HuH-7 (cell line): ENCODE data around the gene EWSR1.
"Not testable (repeated sequence)": the region's sequence is repeated elsewhere in the genome, so short reads cannot be mapped to it uniquely, and the experiment has no call there.

Experiments
- DNase-seq: peaks from one replicate; pipeline ENCODE4 v3.0.0; 2011; ENCODE audit warnings: low spot score

The EWSR1 gene

GRCh38 chr22:29337631-29338284, 69.7 kb downstream of the EWSR1 start:
- DNase-seq: no peak

- DNase-seq: no peak
These were observed 70.3 kb downstream of the EWSR1 start for GRCh38 chr22:29338398-29338797.

DNA sequence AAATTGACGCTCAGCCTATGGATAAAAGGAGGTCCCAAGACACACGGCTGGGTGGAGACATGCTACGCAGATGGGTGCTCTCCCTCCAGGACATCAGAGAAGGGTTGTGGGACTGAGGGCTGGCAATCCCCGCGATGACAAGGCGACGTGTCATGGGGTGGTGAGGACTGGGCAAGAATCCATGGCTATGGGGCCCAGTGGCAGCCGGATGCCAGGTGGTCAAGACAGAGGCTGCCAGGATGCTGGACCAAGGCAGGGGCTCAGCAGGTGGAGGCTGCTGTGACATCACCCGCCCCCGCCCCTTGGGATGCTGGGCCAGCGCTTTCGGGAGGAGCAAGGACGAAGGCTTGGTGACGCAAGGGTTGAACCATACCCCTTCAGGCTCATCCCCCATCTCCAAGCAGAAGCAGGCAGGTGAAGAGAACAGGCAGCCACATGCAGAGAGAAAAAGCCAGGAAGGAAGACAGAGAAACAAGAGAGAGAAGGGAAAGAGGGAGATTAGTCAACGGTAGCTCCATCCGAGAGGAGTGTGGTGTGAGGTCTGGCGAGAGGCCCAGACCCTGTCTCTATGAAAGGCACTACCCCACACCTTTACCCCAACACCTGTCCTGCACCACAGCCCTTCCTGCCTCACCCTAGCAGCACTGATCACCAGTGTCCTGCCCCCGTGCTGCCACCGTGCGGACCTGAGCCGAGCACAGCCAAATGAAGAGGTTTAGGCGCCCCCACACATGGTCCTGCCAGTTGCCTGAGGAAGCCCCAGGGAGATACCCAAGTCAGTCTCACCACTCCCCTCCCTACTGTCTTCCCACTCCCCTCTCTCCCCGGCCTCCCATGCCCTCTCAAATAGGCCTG, 71.5 kb downstream of the EWSR1 start:
- DNase-seq: no peak

DNA sequence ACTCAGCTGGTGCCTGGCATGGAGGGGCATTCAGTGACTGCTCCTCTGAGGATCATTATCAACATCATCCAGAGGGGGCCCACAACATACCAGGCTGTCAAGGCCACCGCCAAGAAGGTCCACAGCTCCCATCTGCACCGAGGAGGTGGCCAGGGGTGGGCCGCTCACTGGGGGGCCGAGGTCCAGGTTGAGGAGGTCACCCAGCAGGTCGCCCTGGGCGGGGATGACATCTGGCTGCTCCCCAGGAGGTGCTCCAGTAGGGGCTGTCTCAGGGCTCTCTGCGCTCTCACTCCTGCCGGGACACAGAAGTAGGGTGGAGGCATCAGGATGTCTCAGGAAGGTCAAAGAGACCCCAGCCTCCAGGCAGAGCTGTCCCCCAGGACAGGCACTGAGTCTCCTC, 72.5 kb downstream of the EWSR1 start:
- DNase-seq: no peak

GRCh38 chr22:29341056-29341848, 73.2 kb downstream of the EWSR1 start:
- no peak for DNase-seq

GRCh38 chr22:29341849-29342127, 73.7 kb downstream of the EWSR1 start:
- no peak for DNase-seq

- no peak for DNase-seq
These were observed 74.1 kb downstream of the EWSR1 start for GRCh38 chr22:29342177-29342576.

- DNase-seq: no peak
These were observed 74.7 kb downstream of the EWSR1 start for GRCh38 chr22:29342577-29343312.

DNA sequence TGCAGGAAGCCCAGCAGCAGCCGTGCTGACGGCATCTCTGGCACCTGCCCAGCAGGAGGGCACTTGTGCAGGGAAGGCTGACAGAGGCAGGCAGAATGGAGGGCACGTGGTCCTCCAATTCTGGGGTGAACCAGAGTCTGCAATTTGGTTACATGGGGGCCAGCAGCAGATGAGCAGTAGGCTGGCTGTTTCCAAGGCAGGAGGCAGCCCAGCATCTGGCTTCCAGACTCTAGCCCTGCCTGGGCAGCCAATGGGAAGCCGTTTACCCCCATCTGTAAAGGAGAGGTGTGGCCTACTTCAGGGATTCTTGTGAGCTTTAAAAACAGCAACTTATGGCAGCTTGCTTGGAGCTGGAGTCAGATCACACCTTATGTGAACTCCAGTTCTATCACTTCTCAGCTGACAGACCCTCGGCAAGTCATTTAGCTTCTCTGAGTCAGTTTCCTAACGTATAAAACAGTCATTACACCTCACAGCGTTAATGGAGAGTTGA, 75.3 kb downstream of the EWSR1 start:
- DNase-seq: no peak

- DNase-seq: no peak
These were observed 76.1 kb downstream of the EWSR1 start for GRCh38 chr22:29344137-29344536.

GRCh38 chr22:29344889-29345288, 76.8 kb downstream of the EWSR1 start:
- not testable (repeated sequence) for DNase-seq

DNA sequence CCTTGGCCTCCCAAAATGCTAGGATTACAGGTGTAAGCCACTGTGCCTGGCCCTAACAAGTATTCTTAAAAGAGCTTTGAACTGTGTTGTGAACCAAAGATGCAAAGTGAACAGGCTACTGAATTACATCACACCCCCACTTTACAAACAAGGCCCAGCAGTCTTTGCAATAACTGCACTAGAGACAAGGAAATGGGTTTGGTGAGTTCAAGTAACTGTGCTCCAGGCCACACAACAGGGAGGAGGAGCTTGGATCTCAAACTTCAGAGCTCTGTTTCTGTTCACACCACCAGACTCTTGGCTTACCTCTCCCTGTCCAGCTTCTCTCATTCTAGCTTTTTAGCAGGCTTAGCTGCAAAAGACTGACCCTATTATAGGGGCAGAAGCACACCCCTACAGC, 77.9 kb downstream of the EWSR1 start:
- DNase-seq: no peak

DNA sequence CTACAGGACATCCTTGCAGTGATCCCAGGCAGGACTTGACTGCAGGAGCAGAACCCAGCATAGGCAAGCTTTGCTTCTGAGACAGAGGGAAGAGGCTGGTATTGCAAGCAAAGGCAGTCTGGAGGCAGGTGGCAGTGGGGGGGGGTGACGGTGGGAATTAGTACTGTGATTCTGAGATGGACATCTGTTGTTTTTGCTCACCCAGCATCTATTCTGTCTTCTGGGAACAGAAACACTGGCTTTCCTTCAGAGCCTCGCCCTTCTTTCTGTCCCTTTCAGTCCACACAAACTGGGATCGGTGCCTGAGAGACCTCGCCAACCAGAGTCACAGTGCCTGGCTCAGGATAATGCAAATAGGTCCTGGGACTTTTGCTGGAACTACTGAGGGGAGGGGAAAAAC, 78.6 kb downstream of the EWSR1 start:
- no peak for DNase-seq

GRCh38 chr22:29348041-29348440, 80.0 kb downstream of the EWSR1 start:
- DNase-seq: no peak

DNA sequence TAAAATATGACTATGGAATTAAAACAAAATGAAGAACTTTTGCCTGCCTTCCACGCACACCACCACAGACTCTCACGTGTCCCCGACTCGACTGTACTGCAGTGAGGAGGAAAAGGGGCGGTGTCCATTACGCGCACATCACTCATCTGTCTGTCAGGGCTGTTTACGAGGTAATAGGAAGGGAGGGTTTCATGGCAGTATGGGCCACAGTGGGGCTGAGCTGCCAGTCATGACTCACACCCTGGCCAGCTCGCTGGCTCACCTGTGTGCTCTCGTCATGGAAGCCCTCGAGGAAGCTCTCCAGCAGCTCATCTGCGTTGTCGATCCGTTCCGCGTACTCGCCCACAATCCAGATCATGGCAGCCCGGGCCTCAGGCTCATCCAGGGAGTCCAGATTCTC, 80.9 kb downstream of the EWSR1 start:
- DNase-seq: no peak
